Measurements from ENCODE around the gene KCNK3. TPM values are rescaled to one million over a fixed set of nuclear protein-coding genes. Genes with fewer than 3 reads are reported as not detected.

The KCNK3 gene
- total and polyA plus RNA-seq, 2 donors (not counting 3 experiments of a cell fraction or from before 2014, with no cell fraction given), result not detected

GRCh38 chr2:26645762-26646161 lies 46.8 kb upstream of the KCNK3 start:
- CTCF ChIA-PET, result interaction anchor here (1.1 kb wide), 1 partner anchor 9 kb away, joined by 3 read pairs; no protein-coding TSS in a partner anchor
- DNase-seq (ENCODE audit: low read depth, low spot score) (no peak), FAIRE-seq (no peak)
- Histone ChIP-seq H3K9ac (replicated peaks; ENCODE audit: extremely low read depth, insufficient read depth, low read length) (no peak overlapping the region), H3K4me1 (ENCODE audit: control insufficient read depth, extremely low read depth, insufficient read depth, low read length) (no peaks in the 10 kb centered on the region), H3K27me3 (ENCODE audit: control insufficient read depth in 2 of 2, insufficient read depth in 2 of 2, low read length in 2 of 2) (peaks cover 4 to 14% of the 10 kb centered on the region in 2 experiments), H3K4me3 (replicated peaks in 1 of 3; ENCODE audit: insufficient read depth in 1 of 3, low read depth in 1 of 3, low read length in 3 of 3) (no peak overlapping the region), H3K9me3 (replicated peaks; ENCODE audit: control insufficient read depth, insufficient read depth, low read length) (no peaks in the 10 kb centered on the region), H4K20me1 (replicated peaks; ENCODE audit: control insufficient read depth, extremely low read depth, insufficient read depth, low read length) (no peaks in the 10 kb centered on the region), H3K4me2 (ENCODE audit: insufficient read depth, low read length) (no peak overlapping the region), H3K9me1 (replicated peaks; ENCODE audit: control insufficient read depth, extremely low read depth, insufficient read depth, low read length) (no peaks in the 10 kb centered on the region), H3K79me2 (ENCODE audit: control insufficient read depth, insufficient read depth, low read length) (no peaks in the 10 kb centered on the region), H3K36me3 (ENCODE audit: control insufficient read depth in 2 of 2, extremely low read depth in 1 of 2, insufficient read depth in 2 of 2, low read length in 2 of 2) (no peaks in the 10 kb centered on the region), H3K27ac (ENCODE audit: insufficient read depth, low read depth, low read length) (no peak overlapping the region), H2AFZ (ENCODE audit: low read depth, low read length) (no peak overlapping the region)
- BruUV-seq (replicated peaks), result no TSS peak
- intact Hi-C loops (cut with micrococcal nuclease) (no loop called here), dilution Hi-C loops (cut with MboI; ENCODE audit: extremely low pct_ligation_motif_present, low sequenced_read_pairs) (no loop called here)
- POLR2A ChIA-PET, result no interaction called here
- no peak for TF ChIP-seq POLR2A (IDR thresholded peaks at IDR 0.05; ENCODE audit: low read depth, low read length)
- TF ChIP-seq GATA2 (IDR thresholded peaks at IDR 0.05; ENCODE audit: insufficient read depth, insufficient read length, low read depth, low read length), result no peak
- TF ChIP-seq EZH2 (IDR thresholded peaks at IDR 0.05; ENCODE audit: borderline replicate concordance, low read depth, low read length, severe bottlenecking), result no peak
- TF ChIP-seq FOS (IDR thresholded peaks at IDR 0.05; ENCODE audit: borderline replicate concordance, insufficient read depth, low read length), result no peak
- TF ChIP-seq CTCF (IDR thresholded peaks at IDR 0.05; ENCODE audit: extremely low read depth in 1 of 2, insufficient read depth in 1 of 2, low read depth in 1 of 2, low read length in 2 of 2), result no peak
- no peak for TF ChIP-seq JUN (IDR thresholded peaks at IDR 0.05; ENCODE audit: borderline replicate concordance, insufficient read depth, insufficient read length, low read depth)

Data from endothelial cell of umbilical vein (primary cell).